ENCODE measurements around the gene JMJD4.

DNA sequence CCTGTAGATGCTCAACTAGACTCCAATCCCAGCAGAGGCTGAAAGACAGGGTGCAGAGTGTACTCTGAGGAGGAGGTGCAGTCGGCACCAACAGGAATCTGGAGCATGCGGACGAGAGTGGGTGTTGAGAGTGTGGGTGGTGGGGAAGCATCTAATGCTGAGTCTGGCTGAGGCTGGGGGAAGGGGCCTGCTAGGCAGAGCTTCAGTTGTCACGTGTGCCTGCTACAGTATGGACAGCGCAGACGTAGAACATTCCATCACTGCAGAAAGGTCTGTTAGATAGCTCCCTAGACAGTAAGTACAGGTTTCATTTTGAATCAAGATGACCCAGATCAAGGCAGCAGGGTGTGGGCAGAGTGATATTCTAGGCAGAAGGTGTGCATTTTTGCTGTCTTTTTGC is 23.3 kb upstream of the JMJD4 start:
- TF ChIP-seq, protein P1, sequence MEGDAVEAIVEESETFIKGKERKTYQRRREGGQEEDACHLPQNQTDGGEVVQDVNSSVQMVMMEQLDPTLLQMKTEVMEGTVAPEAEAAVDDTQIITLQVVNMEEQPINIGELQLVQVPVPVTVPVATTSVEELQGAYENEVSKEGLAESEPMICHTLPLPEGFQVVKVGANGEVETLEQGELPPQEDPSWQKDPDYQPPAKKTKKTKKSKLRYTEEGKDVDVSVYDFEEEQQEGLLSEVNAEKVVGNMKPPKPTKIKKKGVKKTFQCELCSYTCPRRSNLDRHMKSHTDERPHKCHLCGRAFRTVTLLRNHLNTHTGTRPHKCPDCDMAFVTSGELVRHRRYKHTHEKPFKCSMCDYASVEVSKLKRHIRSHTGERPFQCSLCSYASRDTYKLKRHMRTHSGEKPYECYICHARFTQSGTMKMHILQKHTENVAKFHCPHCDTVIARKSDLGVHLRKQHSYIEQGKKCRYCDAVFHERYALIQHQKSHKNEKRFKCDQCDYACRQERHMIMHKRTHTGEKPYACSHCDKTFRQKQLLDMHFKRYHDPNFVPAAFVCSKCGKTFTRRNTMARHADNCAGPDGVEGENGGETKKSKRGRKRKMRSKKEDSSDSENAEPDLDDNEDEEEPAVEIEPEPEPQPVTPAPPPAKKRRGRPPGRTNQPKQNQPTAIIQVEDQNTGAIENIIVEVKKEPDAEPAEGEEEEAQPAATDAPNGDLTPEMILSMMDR (IDR thresholded peaks at IDR 0.05) = no peak
- TF ChIP-seq POLR2A (IDR thresholded peaks at IDR 0.05) = no peak
